Skeletal muscle satellite cell (primary cell): ENCODE results near the gene IZUMO4.

Source experiments
- H3K27me3 ChIP-seq: 2 replicates; pipeline ENCODE4 v1.7.0; 2013; ENCODE audit warnings: low read length; ENCODE audit not compliant: control insufficient read depth, insufficient read depth
- H3K36me3 ChIP-seq: 2 replicates; pipeline ENCODE4 v1.7.0; 2013; ENCODE audit warnings: mild to moderate bottlenecking, control low read depth, low read length; ENCODE audit not compliant: insufficient read depth
- H3K4me1 ChIP-seq: 2 replicates; pipeline ENCODE4 v1.7.0; 2013; ENCODE audit warnings: low read length; ENCODE audit not compliant: control insufficient read depth, insufficient read depth
- H3K4me2 ChIP-seq: 2 replicates; pipeline ENCODE4 v1.7.0; 2013; ENCODE audit warnings: mild to moderate bottlenecking, low read length
- H3K4me3 ChIP-seq: 2 replicates; pipeline ENCODE4 v1.7.0; 2013; ENCODE audit warnings: low read length
- H3K9ac ChIP-seq: 2 replicates; pipeline ENCODE4 v1.7.0; 2013; ENCODE audit warnings: mild to moderate bottlenecking, low read depth, low read length, moderate library complexity
- H3K9me3 ChIP-seq: replicated peaks from 2 replicates; pipeline ENCODE4 v1.7.0; 2013; ENCODE audit warnings: mild to moderate bottlenecking, control low read depth, low read length

Gene IZUMO4

DNA sequence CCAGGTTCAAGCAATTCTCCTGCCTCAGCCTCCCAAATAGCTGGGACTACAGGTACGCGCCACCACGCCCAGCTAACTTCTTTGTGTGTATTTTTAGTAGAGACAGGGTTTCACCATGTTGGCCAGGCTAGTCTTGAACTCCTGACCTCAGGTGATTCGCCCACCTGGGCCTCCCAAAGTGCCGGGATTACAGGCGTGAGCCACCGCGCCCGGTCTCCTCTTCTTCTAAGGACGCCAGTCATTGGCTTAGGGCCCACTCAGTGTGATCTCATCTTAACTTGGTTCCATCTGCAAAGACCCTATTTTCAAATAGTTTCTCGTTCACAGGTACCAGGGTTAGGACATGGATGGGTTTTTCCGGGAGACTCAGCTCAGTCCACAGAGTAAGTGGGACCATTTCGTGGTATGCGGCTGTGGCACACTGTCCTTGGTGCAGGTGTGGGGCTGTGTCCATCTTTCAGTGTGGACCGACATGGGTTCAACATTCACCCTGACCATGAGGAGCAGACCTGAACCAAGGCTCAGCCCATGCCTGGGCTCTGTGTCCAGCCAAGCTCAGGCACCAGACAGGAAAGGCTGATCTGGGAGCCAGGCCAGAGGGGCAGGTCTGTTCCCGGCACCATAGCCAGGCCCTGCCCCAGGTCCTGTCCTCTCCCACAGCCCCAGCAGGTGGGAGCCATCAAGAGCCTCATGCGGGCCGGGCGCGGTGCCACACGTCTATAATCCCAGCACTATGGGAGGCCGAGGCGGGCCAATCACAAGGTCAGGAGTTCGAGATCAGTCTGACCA lies 42.9 kb upstream of the IZUMO4 start:
- no peak overlapping the region for H3K4me2 ChIP-seq
- H3K36me3 ChIP-seq, result peaks cover under 1% of the 10 kb centered on the region
- no peaks in the 10 kb centered on the region for H3K9me3 ChIP-seq
- H3K9ac ChIP-seq, result no peak overlapping the region
- H3K27me3 ChIP-seq, result no peaks in the 10 kb centered on the region
- no peak overlapping the region for H3K4me3 ChIP-seq
- peaks cover 34% of the 10 kb centered on the region for H3K4me1 ChIP-seq

DNA sequence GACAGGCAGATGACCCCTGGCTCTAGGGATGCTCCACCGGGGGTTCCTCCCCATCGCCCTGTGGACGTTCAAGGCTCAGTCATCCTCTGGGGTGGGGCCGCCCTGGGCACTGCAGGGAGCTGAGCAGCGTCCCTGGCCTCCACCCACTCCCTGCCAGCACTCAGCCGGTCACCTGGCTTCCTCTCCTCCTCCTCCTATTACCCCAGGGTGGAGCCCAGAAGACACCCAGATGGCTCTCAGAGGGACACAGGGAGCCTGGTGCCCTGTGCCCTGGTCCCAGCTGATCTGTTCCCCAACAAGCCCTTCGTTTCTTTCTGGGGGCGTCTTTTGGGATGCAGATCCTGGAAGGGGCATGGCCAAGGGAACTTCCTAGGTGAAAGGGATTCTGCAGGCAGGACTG lies 42.0 kb upstream of the IZUMO4 start:
- no peak overlapping the region for H3K4me2 ChIP-seq
- H3K36me3 ChIP-seq, result no peaks in the 10 kb centered on the region
- peaks cover 34% of the 10 kb centered on the region for H3K4me1 ChIP-seq
- no peak overlapping the region for H3K9ac ChIP-seq
- no peaks in the 10 kb centered on the region for H3K9me3 ChIP-seq
- H3K4me3 ChIP-seq, result no peak overlapping the region
- H3K27me3 ChIP-seq, result no peaks in the 10 kb centered on the region

GRCh38 chr19:2055931-2056836 lies 40.5 kb upstream of the IZUMO4 start:
- peak overlapping the region; percentile 75 for H3K9ac ChIP-seq
- no peaks in the 10 kb centered on the region for H3K9me3 ChIP-seq
- H3K36me3 ChIP-seq, result no peaks in the 10 kb centered on the region
- no peaks in the 10 kb centered on the region for H3K27me3 ChIP-seq
- H3K4me3 ChIP-seq, result peak overlapping the region; percentile 43
- H3K4me2 ChIP-seq, result peak overlapping the region; percentile 64
- peaks cover 48% of the 10 kb centered on the region for H3K4me1 ChIP-seq

- no peaks in the 10 kb centered on the region for H3K36me3 ChIP-seq
- peaks cover 44% of the 10 kb centered on the region for H3K4me1 ChIP-seq
- H3K4me3 ChIP-seq, result no peak overlapping the region
- H3K9me3 ChIP-seq, result no peaks in the 10 kb centered on the region
- H3K9ac ChIP-seq, result no peak overlapping the region
- H3K4me2 ChIP-seq, result no peak overlapping the region
- H3K27me3 ChIP-seq, result no peaks in the 10 kb centered on the region
These were observed 39.9 kb upstream of the IZUMO4 start for GRCh38 chr19:2056837-2057192.

- H3K4me1 ChIP-seq, result peaks cover 49% of the 10 kb centered on the region
- no peak overlapping the region for H3K4me2 ChIP-seq
- H3K4me3 ChIP-seq, result no peak overlapping the region
- no peaks in the 10 kb centered on the region for H3K27me3 ChIP-seq
- no peaks in the 10 kb centered on the region for H3K9me3 ChIP-seq
- H3K9ac ChIP-seq, result no peak overlapping the region
- no peaks in the 10 kb centered on the region for H3K36me3 ChIP-seq
These were observed 38.9 kb upstream of the IZUMO4 start for GRCh38 chr19:2057484-2058469.

DNA sequence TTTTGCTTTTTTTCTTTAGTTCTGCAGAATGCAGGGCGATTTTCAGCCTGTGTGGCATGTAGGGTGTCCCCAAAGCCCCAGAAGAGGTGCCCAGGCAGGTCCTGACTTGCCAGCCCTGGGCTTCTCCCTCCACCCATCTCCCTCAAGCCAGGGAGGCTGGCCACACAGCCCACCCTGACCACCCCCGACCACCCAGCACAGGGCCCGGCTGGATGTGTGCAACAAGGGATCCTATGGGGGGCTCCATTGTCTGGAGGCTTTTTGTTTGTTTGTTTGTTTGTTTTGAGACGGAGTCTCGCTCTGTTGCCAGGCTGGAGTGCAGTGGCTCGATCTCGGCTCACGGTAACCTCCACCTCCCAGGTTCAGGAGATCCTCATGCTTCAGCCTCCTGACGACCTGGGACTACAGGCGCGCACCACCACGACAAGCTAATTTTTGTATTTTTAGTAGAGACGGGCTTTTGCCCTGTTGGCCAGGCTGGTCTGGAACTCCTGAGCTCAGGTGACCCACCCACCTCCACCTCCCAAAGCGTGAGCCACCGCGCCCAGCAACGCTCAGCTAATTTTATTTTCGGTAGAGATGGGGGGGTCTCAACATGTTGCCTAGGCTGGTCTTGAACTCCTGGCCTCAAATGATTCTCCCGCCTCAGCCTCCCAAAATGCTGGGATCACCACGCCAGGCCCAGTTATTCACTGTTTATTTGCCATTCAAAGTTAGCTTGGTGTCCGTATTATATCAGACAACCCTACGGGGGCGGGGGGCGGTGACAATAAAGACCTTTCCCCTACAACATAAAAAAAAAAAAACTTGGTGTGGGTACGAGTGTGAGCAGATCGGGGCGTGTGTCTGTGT lies 37.9 kb upstream of the IZUMO4 start:
- Histone ChIP-seq H3K4me3 (peak overlapping the region; percentile 74), H3K4me2 (peak overlapping the region; percentile 93), H3K36me3 (no peaks in the 10 kb centered on the region), H3K27me3 (no peaks in the 10 kb centered on the region), H3K9me3 (no peaks in the 10 kb centered on the region), H3K9ac (peak overlapping the region; percentile 91), H3K4me1 (peaks cover 49% of the 10 kb centered on the region)

GRCh38 chr19:2059422-2060201 lies 37.1 kb upstream of the IZUMO4 start:
- Histone ChIP-seq H3K36me3 (no peaks in the 10 kb centered on the region), H3K4me2 (peak overlapping the region; percentile 93), H3K27me3 (no peaks in the 10 kb centered on the region), H3K4me3 (peak overlapping the region; percentile 74), H3K4me1 (peaks cover 53% of the 10 kb centered on the region), H3K9me3 (no peaks in the 10 kb centered on the region), H3K9ac (peak overlapping the region; percentile 91)

DNA sequence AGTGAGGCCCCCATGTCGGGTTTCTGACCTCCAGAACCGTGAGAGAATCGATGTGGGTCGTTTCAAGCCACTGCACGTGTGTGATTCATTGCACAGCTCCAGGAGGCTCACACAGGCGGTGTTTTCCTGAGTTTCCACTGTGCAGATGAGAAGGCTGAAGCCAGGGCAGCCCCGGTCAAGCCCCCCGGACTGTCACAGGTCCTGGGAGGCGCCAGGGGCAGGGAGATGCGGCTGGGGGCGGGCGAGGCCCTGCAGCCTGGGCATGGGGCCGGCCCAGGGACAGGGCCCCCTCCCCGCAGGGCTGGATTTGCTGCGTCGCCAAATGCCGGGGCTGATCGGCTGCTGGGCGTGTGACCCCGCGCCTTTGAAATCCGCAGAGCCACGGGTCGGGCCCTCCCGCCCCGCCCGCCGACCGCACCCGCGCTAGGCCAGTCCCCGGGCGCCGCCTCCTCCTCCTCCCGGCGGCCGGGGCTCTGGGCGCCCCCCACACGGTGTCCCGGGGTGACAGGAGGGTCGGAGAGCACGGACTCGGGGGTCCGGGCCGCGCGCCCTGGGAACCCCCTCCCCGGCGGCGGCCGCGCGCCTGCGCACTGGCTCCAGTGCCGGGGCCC lies 35.7 kb upstream of the IZUMO4 start:
- peaks cover 53% of the 10 kb centered on the region for H3K4me1 ChIP-seq
- no peaks in the 10 kb centered on the region for H3K9me3 ChIP-seq
- peak overlapping the region; percentile 74 for H3K4me3 ChIP-seq
- H3K27me3 ChIP-seq, result no peaks in the 10 kb centered on the region
- no peaks in the 10 kb centered on the region for H3K36me3 ChIP-seq
- peak overlapping the region; percentile 93 for H3K4me2 ChIP-seq
- H3K9ac ChIP-seq, result peak overlapping the region; percentile 91

DNA sequence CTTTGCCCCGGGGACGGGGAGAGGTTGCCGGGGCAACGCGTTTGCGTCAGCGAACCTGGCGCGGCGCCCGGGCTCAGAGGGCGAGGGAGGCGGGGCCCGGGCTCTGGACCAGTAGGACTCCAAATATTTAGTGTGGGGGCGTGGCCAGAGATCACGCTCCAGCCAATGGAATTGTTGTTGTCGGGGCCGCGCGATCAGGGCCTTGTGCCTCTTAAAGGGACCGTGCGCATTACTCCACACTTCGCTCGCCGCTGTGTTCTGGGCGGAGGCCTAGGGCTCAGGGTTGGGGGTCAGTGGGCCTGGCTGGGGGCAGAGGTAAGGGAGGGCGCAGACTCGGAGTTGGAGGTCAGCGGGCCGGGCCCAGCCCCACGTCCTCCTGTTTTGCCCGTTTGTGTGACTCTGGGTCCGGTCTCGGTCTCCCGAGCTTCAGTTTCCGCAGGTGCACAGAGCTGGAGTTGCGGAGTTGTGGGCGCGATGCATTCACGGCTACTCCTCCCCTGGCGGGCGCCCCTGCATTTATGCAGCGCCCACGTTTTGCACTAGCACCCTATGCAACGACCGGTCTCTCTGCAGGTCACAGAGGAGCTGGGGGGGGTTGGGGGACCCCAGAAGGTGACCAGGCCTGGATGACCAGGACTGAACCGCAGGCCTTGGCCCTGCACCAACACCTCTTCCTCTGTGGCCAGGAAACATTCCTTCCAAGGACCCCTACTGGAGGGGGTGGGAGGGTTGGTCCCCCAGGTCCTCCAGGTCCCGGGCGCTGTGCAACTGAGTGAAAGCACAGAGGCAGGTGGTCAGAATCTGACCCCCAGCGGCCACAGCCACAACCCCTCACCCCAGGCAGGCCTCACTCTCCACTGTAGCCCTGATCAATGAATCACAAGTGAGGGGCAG lies 35.0 kb upstream of the IZUMO4 start:
- Histone ChIP-seq H3K4me1 (peaks cover 47% of the 10 kb centered on the region), H3K9me3 (no peaks in the 10 kb centered on the region), H3K36me3 (no peaks in the 10 kb centered on the region), H3K27me3 (no peaks in the 10 kb centered on the region), H3K4me2 (peak overlapping the region; percentile 93), H3K9ac (peak overlapping the region; percentile 91), H3K4me3 (peak overlapping the region; percentile 74)
